IMR-90 (cell line): ENCODE data around the gene SIGLEC12. TPM values are rescaled to one million over a fixed set of nuclear protein-coding genes. Genes with fewer than 3 reads are reported as not detected.

Experiments
- ATAC-seq: fragments of 200-7000 bp; cut with Tn5 transposase; 2 replicates; pipeline ENCODE4 v1.9.1; 2020; ENCODE audit warnings: low read depth, mild to moderate bottlenecking, moderate library complexity
- BruUV-seq: library from RNA; stranded (reverse); fragments of 400-500 nt; replicated peaks from 2 replicates; lab custom pipeline; 2021; lab: Mats Ljungman, UMichigan
- CTCF ChIA-PET: fragments of 300-600 bp; formaldehyde crosslinking; extraction: SDS; loops from one replicate; lab custom pipeline; 2021; ENCODE audit warnings: antibody characterized with exemption; lab: Yijun Ruan, JAX
- POLR2A ChIA-PET: fragments of 300-600 bp; sonication (Branson Sonifier 250); formaldehyde crosslinking; loops from one replicate; lab custom pipeline; 2022; ENCODE audit warnings: antibody characterized with exemption; ENCODE audit not compliant: unreplicated experiment; lab: Charles Lee
- DNase-seq: peaks from one replicate; pipeline ENCODE4 v3.0.0; 2013
- H2AFZ ChIP-seq: replicated peaks from 2 replicates; pipeline ENCODE3; 2013; ENCODE audit warnings: low read length, mild to moderate bottlenecking; ENCODE audit not compliant: poor library complexity
- H2AK5ac ChIP-seq: 2 replicates; pipeline ENCODE4 v1.6.1; 2013; ENCODE audit warnings: low read depth, low read length, inconsistent platforms
- H2AK9ac ChIP-seq: replicated peaks from 2 replicates; pipeline ENCODE3; 2013; ENCODE audit warnings: mild to moderate bottlenecking, low read depth, low read length, moderate library complexity; ENCODE audit not compliant: poor library complexity
- H2BK120ac ChIP-seq: 2 replicates; pipeline ENCODE4 v1.6.1; 2013; ENCODE audit warnings: low read depth, low read length, inconsistent platforms
- H2BK15ac ChIP-seq: 3 replicates; pipeline ENCODE4 v1.6.1; 2013; ENCODE audit warnings: low read depth, low read length, inconsistent platforms
- H2BK20ac ChIP-seq: 2 replicates; pipeline ENCODE4 v1.6.1; 2013; ENCODE audit warnings: low read depth, mild to moderate bottlenecking, inconsistent platforms, low read length, moderate library complexity
- H2BK5ac ChIP-seq: 2 replicates; pipeline ENCODE4 v1.6.1; 2013; ENCODE audit warnings: mild to moderate bottlenecking, low read depth, low read length, inconsistent platforms; ENCODE audit not compliant: poor library complexity, severe bottlenecking
- H3K14ac ChIP-seq: replicated peaks from 2 replicates; pipeline ENCODE4 v1.6.1; 2013; ENCODE audit warnings: low read depth, low read length, inconsistent platforms
- H3K18ac ChIP-seq: 2 replicates; pipeline ENCODE4 v1.6.1; 2013; ENCODE audit warnings: low read depth, low read length, control low read depth
- H3K23ac ChIP-seq: 2 replicates; pipeline ENCODE4 v1.6.1; 2013; ENCODE audit warnings: low read depth, low read length, inconsistent platforms
- H3K27ac ChIP-seq: 2 replicates; pipeline ENCODE4 v1.5.1; 2013; ENCODE audit warnings: mild to moderate bottlenecking, control low read depth, low read length; ENCODE audit not compliant: insufficient read depth
- H3K27me3 ChIP-seq: 2 replicates; pipeline ENCODE4 v1.6.1; 2013; ENCODE audit warnings: low read length; ENCODE audit not compliant: control insufficient read depth, insufficient read depth
- H3K36me3 ChIP-seq: 2 replicates; pipeline ENCODE4 v1.6.1; 2013; ENCODE audit warnings: low read length, mixed read lengths; ENCODE audit not compliant: control insufficient read depth, insufficient read depth
- H3K4ac ChIP-seq: 2 replicates; pipeline ENCODE4 v1.6.1; 2013; ENCODE audit warnings: low read depth, low read length, inconsistent platforms
- H3K4me1 ChIP-seq: 2 replicates; pipeline ENCODE4 v1.6.1; 2013; ENCODE audit warnings: low read length, mixed read lengths; ENCODE audit not compliant: control insufficient read depth, insufficient read depth
- H3K4me2 ChIP-seq: 2 replicates; pipeline ENCODE4 v1.6.1; 2013; ENCODE audit warnings: low read depth, mild to moderate bottlenecking, control low read depth, low read length, moderate library complexity
- H3K4me3 ChIP-seq: 2 replicates; pipeline ENCODE4 v1.5.1; 2013; ENCODE audit warnings: low read depth, mild to moderate bottlenecking, control low read depth, low read length, moderate library complexity; ENCODE audit not compliant: insufficient read depth
- H3K56ac ChIP-seq: 2 replicates; pipeline ENCODE4 v1.6.1; 2013; ENCODE audit warnings: low read length, inconsistent platforms; ENCODE audit not compliant: insufficient read depth; ENCODE audit errors: extremely low read depth
- H3K79me1 ChIP-seq, 2 experiments: 2 replicates each; pipeline ENCODE4 v1.6.1; 2013; ENCODE audit warnings: low read length in 2 of 2, inconsistent platforms in 1 of 2, low read depth in 1 of 2
- H3K9ac ChIP-seq: 2 replicates; pipeline ENCODE4 v1.6.1; 2013; ENCODE audit warnings: low read depth, low read length, control low read depth
- H3K9me1 ChIP-seq: 2 replicates; pipeline ENCODE4 v1.6.1; 2013; ENCODE audit warnings: low read length, inconsistent platforms; ENCODE audit not compliant: insufficient read depth
- H3K9me3 ChIP-seq: 2 replicates; pipeline ENCODE4 v1.6.1; 2013; ENCODE audit warnings: low read length; ENCODE audit not compliant: control insufficient read depth, insufficient read depth
- H4K20me1 ChIP-seq: 2 replicates; pipeline ENCODE4 v1.6.1; 2013; ENCODE audit warnings: low read length, inconsistent platforms; ENCODE audit not compliant: insufficient read depth
- H4K5ac ChIP-seq: 2 replicates; pipeline ENCODE4 v1.6.1; 2013; ENCODE audit warnings: mild to moderate bottlenecking, low read depth, low read length, control low read depth
- H4K8ac ChIP-seq, 2 experiments: 2 replicates each; pipeline ENCODE4 v1.6.1; 2013; ENCODE audit warnings: low read depth in 2 of 2, low read length in 2 of 2, control low read depth in 1 of 2, inconsistent platforms in 1 of 2
- H4K91ac ChIP-seq: 2 replicates; pipeline ENCODE4 v1.6.1; 2013; ENCODE audit warnings: low read depth, low read length, inconsistent platforms; ENCODE audit not compliant: insufficient read depth
- BHLHE40 ChIP-seq: fragments of 150-350 bp; IDR thresholded peaks from 2 replicates; pipeline ENCODE4 v1.6.1; 2016; ENCODE audit warnings: mild to moderate bottlenecking, low read depth, low read length
- POLR2A ChIP-seq: IDR thresholded peaks from 2 replicates; pipeline ENCODE4 v1.6.1; 2012; ENCODE audit warnings: mild to moderate bottlenecking, low read depth, low read length
- RAD21 ChIP-seq: IDR thresholded peaks from 2 replicates; pipeline ENCODE4 v1.6.1; 2012; ENCODE audit warnings: low read length, improper control_type of control experiment
- RCOR1 ChIP-seq: IDR thresholded peaks from 2 replicates; pipeline ENCODE4 v1.6.1; 2012; ENCODE audit warnings: mild to moderate bottlenecking, low read length, improper control_type of control experiment; ENCODE audit not compliant: insufficient replicate concordance
- SMC3 ChIP-seq: fragments of 150-350 bp; IDR thresholded peaks from 2 replicates; pipeline ENCODE4 v1.6.1; 2016; ENCODE audit warnings: low read depth, mild to moderate bottlenecking, antibody characterized with exemption, low read length, moderate library complexity
- WGBS, 2 experiments: methylation state at CpG; one replicate each; pipeline versions ENCODE4 v1.1.5 to v1.1.7; 2013; ENCODE audit warnings: missing lambda C conversion rate in 2 of 2; ENCODE audit not compliant: insufficient read length in 1 of 2; ENCODE audit errors: extremely low coverage in 2 of 2; 5-methylcytosine and 5-hydroxymethylcytosine counted together
- dilution Hi-C: fragments of 300-500 bp; cut with HindIII; formaldehyde crosslinking; loops from one replicate; pipeline ENCODE4 v1.14.3; 2018; ENCODE audit warnings: low sequenced_read_pairs; ENCODE audit not compliant: unreplicated experiment
- in situ Hi-C: fragments of 300-500 bp; cut with MboI; formaldehyde crosslinking; loops from 3 replicates; pipeline ENCODE4 v1.14.3; 2019; ENCODE audit warnings: low sequenced_read_pairs, inconsistent platforms, mixed read lengths
- intact Hi-C: fragments of 100-400 bp; cut with micrococcal nuclease; formaldehyde crosslinking; loops from 2 replicates; pipeline ENCODE4 v1.10.0; 2022
- polyA plus RNA-seq, 3 experiments: library from polyadenylated mRNA; depleted of rRNA; stranded (reverse); fragments of >200 nt; gene quantifications; 2 replicates each; pipeline ENCODE4 v1.2.3, GENCODE V29; 2012; ENCODE audit warnings: low replicate concordance in 1 of 3
- total RNA-seq: library from RNA; depleted of rRNA; stranded (reverse); fragments of >200 nt; gene quantifications from 2 replicates; pipeline ENCODE4 v1.2.3, GENCODE V29; 2012
- TF ChIP-seq, protein P1 (sequence below): fragments of 150-350 bp; IDR thresholded peaks from 2 replicates; pipeline ENCODE4 v1.6.1; 2016; ENCODE audit warnings: low read depth, mild to moderate bottlenecking, low read length, moderate library complexity, borderline replicate concordance

The SIGLEC12 gene
- total and polyA plus RNA-seq, 2 of the 4 experiments (the other 2 are of a cell fraction), result not detected

DNA sequence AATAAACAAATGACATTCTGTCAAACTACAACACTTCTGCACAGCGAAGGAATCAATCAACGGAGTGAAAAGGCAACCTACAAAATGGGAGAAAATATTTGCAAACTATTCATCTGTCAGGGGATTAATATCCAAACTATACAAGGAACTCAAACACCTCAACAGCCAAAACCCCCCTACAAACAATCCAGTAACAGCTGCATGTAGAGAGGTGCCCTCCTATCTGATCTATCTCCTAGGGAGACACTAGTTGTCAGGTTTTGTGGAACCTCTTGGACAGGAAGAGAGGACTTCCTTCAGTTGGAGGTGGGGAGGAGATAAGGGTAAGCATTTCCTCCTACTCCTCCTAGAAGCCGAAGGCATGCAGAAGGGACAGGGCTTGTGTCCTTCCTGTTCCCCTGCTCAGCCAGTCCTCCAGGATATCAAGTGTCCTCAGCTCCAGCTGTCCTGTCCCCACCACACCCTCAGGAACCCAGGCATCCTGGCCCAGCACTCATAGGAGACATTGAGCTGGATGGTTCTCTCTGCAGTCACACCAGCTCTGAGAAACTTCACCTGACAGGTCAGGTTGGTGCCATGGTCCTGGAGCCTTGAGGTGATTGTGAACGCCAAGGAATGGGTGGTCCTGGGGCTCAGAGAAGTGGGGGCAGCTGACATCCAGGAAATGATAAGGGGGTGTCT lies 33.6 kb downstream of the SIGLEC12 start:
- no peak overlapping the region for H3K4me3 ChIP-seq
- H3K14ac ChIP-seq, result no peak overlapping the region
- H2AK5ac ChIP-seq, result no peak overlapping the region
- no peak for DNase-seq
- WGBS, 2 experiments, result 40% methylated on average over 1 of the region's 4 CpGs; no CpG with 5 or more reads in 1 of the 2 experiments
- CTCF ChIA-PET, result no interaction called here
- H2AK9ac ChIP-seq, result no peak overlapping the region
- ATAC-seq, result no peak
- no peak overlapping the region for H4K91ac ChIP-seq
- H2BK120ac ChIP-seq, result no peak overlapping the region
- H3K9me3 ChIP-seq, result no peaks in the 10 kb centered on the region
- dilution Hi-C loops (no loop called here), intact Hi-C loops (no loop called here), in situ Hi-C loops (no loop called here)
- no peak overlapping the region for H3K18ac ChIP-seq
- H3K56ac ChIP-seq, result no peak overlapping the region
- no peaks in the 10 kb centered on the region for H3K9me1 ChIP-seq
- no peak overlapping the region for H3K23ac ChIP-seq
- no peak overlapping the region for H2BK5ac ChIP-seq
- H3K27ac ChIP-seq, result no peak overlapping the region
- no TSS peak for BruUV-seq
- TF ChIP-seq POLR2A (no peak), RCOR1 (no peak), BHLHE40 (no peak), SMC3 (no peak), RAD21 (no peak)
- TF ChIP-seq, protein P1, sequence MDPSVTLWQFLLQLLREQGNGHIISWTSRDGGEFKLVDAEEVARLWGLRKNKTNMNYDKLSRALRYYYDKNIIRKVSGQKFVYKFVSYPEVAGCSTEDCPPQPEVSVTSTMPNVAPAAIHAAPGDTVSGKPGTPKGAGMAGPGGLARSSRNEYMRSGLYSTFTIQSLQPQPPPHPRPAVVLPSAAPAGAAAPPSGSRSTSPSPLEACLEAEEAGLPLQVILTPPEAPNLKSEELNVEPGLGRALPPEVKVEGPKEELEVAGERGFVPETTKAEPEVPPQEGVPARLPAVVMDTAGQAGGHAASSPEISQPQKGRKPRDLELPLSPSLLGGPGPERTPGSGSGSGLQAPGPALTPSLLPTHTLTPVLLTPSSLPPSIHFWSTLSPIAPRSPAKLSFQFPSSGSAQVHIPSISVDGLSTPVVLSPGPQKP, result no peak
- no peaks in the 10 kb centered on the region for H3K4me1 ChIP-seq
- H4K20me1 ChIP-seq, result no peaks in the 10 kb centered on the region
- no peak overlapping the region for H3K9ac ChIP-seq
- H2AFZ ChIP-seq, result no peak overlapping the region
- H3K27me3 ChIP-seq, result no peaks in the 10 kb centered on the region
- no peak overlapping the region for H3K4ac ChIP-seq
- H4K5ac ChIP-seq, result no peak overlapping the region
- no peak overlapping the region for H2BK20ac ChIP-seq
- H4K8ac ChIP-seq, result no peak overlapping the region
- no peaks in the 10 kb centered on the region for H3K79me1 ChIP-seq
- POLR2A ChIA-PET, result no interaction called here
- H3K36me3 ChIP-seq, result no peaks in the 10 kb centered on the region
- no peak overlapping the region for H2BK15ac ChIP-seq
- no peak overlapping the region for H3K4me2 ChIP-seq
